ENCODE measurements around the gene PLAC1. TPM values are rescaled to one million over a fixed set of nuclear protein-coding genes. Genes with fewer than 3 reads are reported as not detected.

PLAC1 gene
- total and polyA plus RNA-seq, 2 of the 4 experiments (the other 2 are of a cell fraction): 0.36 to 0.74 TPM

Small RNAs within 50 kb of the gene (microRNA-seq; reads per million reads assigned to microRNA genes)
- gene AC004383.1 (ENCODE audit: insufficient read depth, insufficient read length) (not detected), gene MIR424 (ENCODE audit: unreplicated experiment) (62,294 reads per million, percentile 99 among the genes with 10 or more reads in this experiment), gene MIR450A1 (ENCODE audit: insufficient read depth in 1 of 2, insufficient read length in 1 of 2, unreplicated experiment in 1 of 2) (6.2 to 19.4 reads per million in 2 experiments), gene MIR450A2 (ENCODE audit: insufficient read depth in 1 of 2, insufficient read length in 1 of 2, unreplicated experiment in 1 of 2) (5.2 to 20.8 reads per million in 2 experiments), gene MIR450B (ENCODE audit: insufficient read depth in 1 of 2, insufficient read length in 1 of 2, unreplicated experiment in 1 of 2) (71.2 to 460 reads per million in 2 experiments), gene MIR503 (ENCODE audit: insufficient read depth in 1 of 2, insufficient read length in 1 of 2, unreplicated experiment in 1 of 2) (2,495 to 2,660 reads per million in 2 experiments), gene MIR542 (ENCODE audit: insufficient read depth in 1 of 2, insufficient read length in 1 of 2, unreplicated experiment in 1 of 2) (579 to 7,284 reads per million in 2 experiments)

Small RNAs within 50 kb of the gene (small RNA-seq; reads per million reads assigned to genes)
- gene AC004383.1 (0 reads per million in 5 experiments), gene MIR450A1 (1.9 to 469 (median 289) reads per million in 5 experiments), gene MIR450A2 (1.8 to 174 (median 122) reads per million in 5 experiments), gene MIR450B (2.7 to 404 (median 130) reads per million in 5 experiments), gene MIR503 (282 to 13,954 (median 8,355) reads per million in 5 experiments), gene MIR542 (10.7 to 1,237 (median 444) reads per million in 5 experiments)

Other genes starting within 250 kb of the PLAC1 start
- gene HPRT1, start 198.3 kb downstream of the PLAC1 start, total RNA-seq (2012; rRNA removed): 7.0 and 15.6 TPM in 2 replicates
- 26.9 and 30.3 TPM in 2 replicates for gene HPRT1, start 198.3 kb downstream of the PLAC1 start, polyA plus RNA-seq (2012; rRNA removed)
- gene PABIR2, start 138.7 kb upstream of the PLAC1 start, total RNA-seq (2012; rRNA removed): 11.4 and 14.9 TPM in 2 replicates
- 19.6 and 27.9 TPM in 2 replicates for gene PABIR2, start 138.7 kb upstream of the PLAC1 start, polyA plus RNA-seq (2012; rRNA removed)

All from IMR-90 (cell line).